Activated T-cell treated with anti-CD3 and anti-CD28 coated beads for 4 hours (primary cell): ENCODE results near the gene MAEA.

Source experiments
- DNase-seq: peaks from one replicate; pipeline ENCODE4 v3.0.0-alpha.2; 2020

MAEA gene

GRCh38 chr4:1305781-1306455, 16.2 kb downstream of the MAEA start:
- peak; percentile 27 for DNase-seq

DNA sequence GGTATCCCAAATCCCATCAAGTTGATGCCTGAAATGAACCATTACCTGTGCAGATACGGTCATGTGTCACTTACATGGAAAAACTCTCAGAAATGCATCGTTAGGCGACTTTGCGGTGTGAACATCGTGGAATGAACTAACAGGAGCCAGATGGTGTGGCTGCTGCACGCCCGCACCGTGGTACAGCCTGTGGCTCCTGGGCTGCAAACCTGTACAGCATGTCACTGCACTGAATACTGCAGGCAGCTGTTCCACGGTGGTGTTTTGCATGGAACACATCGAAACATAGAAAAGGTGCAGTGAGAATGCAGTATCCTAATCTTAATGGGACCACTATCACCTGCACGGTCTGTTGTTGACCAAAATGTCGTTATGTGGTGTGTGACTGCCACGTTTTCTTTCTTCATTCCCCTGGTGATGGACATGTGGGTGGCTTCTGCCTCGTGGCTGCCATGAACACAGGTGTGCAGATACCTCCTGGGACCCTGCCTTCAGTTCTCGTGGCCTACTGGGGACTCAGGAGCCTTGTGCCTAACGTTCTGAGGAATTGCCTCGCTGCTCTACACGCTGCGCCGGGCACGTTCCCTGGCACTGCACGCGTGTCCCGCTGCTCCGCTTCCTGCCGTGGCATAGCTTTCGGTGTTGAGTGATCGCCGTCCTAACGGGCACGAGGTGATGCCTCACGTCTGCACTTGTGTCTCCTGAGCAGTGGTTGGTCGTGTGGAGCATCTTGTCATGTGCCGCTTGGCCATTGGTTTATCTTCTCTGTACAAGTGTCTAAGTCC, 18.5 kb downstream of the MAEA start:
- DNase-seq: no peak

DNA sequence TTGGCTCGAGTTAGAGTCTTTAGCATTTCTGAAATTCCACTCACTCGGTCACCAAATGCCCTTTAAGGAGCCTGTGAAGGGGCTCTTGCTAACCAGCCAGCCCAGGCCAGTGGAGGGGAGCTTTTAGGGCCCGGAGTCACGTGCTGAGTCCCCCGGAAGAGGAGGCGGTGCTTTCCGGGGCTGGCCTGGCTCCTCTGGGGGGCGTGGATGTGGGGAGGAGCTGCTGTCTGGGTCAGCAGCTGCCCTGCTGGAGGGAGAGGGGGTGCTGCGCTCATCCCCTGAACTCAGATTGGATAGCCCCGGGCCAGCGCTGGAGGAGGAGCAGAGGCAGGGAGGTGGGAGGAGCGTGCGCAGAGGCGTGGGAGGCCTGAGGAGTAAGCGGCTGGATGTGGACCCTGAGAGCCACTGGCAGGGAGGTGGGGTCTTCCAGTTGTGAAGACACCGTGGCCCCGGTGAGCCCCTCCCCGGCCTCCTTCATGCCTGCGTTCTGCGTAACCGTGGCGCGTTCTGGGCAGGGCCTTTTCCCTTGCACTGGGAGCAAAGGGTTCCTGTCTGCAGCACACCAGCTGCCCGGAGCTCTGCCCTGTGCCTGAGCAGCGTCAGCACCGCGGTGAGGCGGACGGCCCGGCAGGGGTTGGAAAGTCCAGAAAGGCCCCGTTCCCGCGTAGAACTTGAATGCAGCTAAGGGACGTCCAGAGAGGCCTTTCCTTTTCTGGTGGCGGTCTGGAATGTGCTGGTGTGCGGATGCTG, 19.7 kb downstream of the MAEA start:
- peak; percentile 15 for DNase-seq

DNA sequence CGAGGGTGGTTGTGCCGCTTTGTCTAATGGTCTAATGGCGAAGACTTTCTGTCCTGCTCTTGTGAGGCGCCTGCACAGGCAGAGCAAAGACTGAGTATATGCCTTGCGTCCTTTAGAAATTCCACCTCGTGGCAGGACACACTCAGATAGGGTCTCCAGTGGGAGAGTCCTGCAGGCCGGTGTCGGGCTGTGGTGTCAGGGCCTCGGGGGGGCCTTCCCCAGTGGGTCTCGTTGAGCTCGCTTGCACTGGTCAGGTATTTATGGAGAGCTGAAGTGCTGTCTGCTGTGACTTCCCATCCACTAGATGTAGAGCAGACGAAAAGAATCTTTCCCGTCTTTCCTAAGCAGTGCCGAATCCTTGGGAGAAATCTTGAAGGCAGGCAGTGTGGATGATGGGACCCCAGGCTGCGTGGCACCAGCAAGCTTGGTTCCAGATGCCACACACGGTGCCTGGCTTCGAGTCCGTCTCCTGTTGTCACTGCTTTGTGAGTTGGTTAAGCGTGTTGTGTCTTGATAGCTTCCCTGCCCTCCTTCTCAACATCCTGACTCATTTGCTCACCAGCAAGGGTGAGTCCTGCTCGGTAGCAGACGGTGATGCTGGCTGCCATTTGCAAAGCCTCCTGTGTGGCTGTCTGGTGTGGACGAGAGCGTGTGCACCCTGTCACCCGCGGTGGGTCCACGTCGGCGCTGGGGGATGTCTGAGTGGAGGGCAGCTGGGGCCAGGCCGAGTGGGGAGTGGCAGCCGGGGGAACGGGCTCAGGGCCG, 20.5 kb downstream of the MAEA start:
- no peak for DNase-seq

- no peak for DNase-seq
Measured at GRCh38 chr4:1310796-1311631, 21.3 kb downstream of the MAEA start.

GRCh38 chr4:1312821-1313640, 23.3 kb downstream of the MAEA start:
- DNase-seq: no peak

DNA sequence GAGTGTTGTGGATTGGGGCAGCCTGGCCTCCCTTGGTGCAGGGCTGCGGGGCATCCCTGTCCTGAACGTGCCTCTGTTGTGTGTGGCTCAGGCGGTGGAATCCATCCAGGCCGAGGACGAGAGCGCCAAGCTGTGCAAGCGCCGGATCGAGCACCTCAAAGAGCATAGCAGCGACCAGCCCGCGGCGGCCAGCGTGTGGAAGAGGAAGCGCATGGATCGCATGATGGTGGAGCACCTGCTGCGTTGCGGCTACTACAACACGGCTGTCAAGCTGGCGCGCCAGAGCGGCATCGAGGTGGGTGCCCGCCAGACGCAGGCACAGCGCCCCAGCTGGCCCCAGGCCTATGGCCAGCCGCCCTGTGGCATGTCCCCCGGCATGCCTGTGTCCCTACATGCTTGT, 25.6 kb downstream of the MAEA start:
- DNase-seq: no peak

DNA sequence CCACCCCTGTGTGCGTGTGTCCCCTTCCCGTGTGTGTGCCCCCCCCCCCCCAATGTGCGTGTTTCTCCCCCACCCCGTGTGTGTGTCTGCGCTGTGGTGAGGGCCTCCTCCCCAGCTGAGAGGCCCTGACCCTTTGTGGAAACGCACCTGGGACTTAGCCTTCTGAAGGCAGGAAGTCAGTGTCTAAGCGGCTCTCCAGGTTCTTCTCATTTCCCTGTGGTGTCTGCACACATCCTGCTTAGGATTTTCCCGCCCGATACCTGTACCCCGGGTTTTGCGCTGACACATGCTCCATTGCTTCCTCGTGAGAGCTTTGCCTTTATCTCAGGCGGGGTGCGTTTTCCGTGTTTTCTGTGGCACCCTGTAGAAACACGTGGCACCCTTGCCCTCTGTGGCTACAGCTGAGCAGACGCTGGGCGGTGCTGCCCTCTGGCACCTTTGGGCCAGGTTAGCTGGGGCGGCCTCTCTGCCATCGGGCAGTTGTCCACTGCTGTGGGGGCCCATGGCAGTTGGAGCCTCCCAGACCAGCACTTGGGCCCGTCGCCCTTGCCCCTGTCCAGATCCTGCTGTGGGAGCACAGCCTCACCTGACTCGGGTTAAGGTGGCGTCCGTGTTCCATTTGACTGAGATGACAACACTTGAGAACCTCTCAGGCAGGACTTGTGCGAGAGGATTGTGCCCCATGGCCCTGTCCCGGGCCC, 26.3 kb downstream of the MAEA start:
- DNase-seq: no peak

DNA sequence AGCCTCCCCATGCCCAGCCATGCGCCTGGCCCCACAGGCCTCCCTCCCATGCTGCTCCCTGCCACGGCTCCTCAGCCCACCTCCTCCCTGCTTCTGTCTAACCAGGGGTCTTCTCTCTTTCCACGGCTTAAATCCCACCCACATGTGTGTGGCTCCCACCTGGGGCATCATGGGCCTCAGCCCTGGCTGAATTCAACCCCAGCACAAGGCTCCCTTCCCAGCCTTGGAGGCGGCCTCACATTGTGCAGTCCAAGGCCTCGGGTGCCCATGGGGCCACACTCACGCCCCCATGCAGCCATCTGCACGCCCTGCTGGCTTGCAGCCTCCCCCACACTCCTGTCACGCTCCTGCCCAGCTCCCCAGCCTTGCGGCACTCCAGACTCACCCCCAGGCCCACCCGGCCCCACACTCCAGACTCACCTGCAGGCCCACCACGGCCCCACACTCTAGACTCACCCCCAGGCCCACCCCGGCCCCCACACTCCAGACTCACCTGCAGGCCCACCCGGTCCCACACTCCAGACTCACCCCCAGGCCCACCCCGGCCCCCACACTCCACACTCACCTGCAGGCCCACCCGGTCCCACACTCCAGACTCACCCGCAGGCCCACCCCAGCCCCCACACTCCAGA, 27.0 kb downstream of the MAEA start:
- no peak for DNase-seq

GRCh38 chr4:1317177-1318045, 27.7 kb downstream of the MAEA start:
- DNase-seq: no peak

DNA sequence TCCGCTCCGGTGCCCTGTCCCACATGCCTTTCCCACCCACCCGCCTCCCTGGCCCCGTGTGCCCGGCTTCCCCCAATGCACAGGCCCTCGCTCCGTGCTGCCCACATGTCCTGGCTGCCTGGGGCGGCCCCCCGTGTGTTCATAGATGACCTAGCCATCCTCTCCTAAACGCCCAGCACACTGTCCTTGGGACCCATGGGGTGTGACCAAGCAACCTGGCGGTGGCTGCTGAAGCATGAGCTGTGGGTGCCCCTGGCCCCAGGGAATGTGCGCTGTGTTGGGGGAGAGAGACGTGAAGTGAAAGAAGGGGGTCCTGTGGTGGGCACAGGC, 28.3 kb downstream of the MAEA start:
- DNase-seq: no peak

DNA sequence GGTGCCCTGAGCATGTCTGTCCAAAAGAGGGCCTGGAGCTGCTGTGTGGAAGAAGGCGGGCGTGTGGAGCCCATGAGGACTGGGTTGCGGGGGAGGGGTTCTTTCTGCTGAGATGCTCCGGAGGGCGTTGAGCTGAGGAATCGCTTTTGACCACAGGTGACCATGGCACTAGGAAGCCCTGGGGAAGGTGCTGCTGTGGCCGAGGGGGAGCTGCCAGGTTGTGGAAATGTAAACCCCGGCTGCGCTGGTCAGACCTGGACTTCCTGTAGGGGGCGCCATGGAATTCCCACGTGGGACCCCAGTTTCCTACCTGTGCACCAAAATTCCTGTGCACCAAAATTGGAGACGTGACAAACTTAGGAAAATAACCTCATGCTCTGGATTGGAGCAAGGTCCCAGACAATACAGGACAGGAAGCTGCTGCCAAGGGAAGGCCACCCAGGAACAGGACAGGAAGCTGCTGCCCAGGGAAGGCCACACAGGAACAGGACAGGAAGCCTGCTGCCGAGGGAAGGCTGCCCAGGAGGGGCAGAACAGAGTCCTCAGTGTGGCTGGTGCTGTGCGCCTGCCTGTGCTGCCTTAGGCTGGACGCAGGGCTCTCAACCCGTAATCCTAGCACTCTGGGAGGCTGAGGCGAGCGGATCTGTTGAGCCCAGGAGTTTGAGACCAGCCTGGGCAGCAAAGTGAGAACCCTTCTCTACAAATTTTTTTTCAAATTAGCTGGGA, 29.0 kb downstream of the MAEA start:
- peak; percentile 23 for DNase-seq

- DNase-seq: no peak
Measured at GRCh38 chr4:1321486-1321885, 31.8 kb downstream of the MAEA start.

GRCh38 chr4:1321946-1322650, 32.4 kb downstream of the MAEA start:
- no peak for DNase-seq

- DNase-seq: no peak
Measured at GRCh38 chr4:1323280-1323634, 33.6 kb downstream of the MAEA start.

DNA sequence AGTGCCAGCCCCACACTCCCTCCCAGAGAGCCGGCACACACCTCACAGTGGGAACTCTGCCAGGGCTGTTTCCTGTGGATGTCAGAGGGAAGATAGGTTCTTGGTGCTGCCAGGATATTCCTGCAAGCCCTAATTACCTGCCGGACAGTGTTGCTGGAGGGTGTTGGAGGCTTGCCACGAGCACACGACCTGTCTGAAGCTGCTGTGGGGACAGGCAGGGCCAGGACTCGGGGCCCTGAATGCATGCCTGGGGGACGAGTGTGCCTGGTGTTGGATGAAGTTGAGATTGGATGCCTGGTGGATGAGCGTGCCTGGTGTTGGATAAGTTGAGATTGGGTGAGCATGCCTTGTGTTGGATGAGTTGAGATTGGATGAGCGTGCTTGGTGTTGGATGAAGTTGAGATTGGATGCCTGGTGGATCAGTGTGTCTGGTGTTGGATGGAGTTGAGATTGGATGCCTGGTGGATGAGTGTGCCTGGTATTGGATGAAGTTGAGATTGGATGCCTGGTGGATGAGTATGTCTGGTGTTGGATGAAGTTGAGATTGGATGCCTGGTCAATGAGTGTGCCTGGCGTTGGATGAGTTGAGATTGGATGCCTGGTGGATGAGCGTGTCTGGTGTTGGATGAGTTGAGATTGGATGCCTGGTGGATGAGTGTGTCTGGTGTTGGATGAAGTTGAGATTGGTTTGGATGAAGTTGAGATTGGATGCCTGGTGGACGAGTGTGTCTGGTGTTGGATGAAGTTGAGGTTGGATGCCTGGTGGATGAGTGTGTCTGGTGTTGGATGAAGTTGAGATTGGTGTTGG, 34.1 kb downstream of the MAEA start:
- no peak for DNase-seq
